GM12801 (cell line): ENCODE results near the gene MTA1.

Source experiments
- TF ChIP-seq, protein P1 (sequence below): IDR thresholded peaks from one replicate; pipeline ENCODE4 v1.5.1; 2011; ENCODE audit warnings: control low read depth; ENCODE audit not compliant: insufficient read length; ENCODE audit errors: extremely low read depth

MTA1 gene

DNA sequence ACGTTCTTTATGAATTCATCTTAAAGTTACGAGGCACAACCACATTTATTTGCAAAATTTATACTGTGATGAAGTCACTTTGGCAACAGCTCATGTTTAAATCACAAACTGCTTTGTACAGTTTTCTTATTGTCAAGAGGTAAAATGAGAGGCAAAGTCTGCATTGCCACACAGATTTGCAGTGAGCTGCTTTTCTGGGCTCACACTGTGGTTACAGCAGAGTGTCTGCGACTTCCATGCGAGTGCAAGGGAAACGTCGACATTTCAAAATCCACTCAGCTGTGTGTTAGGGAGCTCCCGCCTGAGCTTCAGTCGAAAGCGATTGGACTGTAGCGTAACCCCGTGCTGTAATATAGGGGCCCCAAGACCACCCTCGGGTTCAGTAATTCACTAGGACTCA is 13.0 kb downstream of the MTA1 start:
- TF ChIP-seq, protein P1, sequence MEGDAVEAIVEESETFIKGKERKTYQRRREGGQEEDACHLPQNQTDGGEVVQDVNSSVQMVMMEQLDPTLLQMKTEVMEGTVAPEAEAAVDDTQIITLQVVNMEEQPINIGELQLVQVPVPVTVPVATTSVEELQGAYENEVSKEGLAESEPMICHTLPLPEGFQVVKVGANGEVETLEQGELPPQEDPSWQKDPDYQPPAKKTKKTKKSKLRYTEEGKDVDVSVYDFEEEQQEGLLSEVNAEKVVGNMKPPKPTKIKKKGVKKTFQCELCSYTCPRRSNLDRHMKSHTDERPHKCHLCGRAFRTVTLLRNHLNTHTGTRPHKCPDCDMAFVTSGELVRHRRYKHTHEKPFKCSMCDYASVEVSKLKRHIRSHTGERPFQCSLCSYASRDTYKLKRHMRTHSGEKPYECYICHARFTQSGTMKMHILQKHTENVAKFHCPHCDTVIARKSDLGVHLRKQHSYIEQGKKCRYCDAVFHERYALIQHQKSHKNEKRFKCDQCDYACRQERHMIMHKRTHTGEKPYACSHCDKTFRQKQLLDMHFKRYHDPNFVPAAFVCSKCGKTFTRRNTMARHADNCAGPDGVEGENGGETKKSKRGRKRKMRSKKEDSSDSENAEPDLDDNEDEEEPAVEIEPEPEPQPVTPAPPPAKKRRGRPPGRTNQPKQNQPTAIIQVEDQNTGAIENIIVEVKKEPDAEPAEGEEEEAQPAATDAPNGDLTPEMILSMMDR = no peak

DNA sequence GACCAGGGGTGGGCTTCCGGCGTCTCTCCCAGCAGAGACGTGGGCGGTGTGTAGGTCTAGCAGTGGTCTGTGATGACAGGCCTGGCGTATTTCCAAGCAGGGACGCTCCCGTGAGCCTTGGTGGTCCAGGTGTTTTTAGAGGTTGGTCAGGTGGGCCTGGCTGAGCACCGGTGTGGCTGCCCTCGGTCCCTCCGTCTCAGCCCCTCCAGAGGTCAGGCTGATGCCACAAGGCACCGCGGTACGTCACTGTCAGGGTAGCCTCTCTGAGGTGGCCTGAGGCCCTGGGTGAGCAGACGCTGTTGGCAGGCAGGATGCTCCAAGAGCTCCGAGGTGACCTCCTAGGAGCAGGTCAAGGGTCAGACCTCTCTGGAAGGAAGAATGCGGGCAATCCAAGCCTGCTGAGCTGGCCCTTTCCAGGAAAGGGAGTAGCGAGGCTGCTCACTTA is 13.6 kb downstream of the MTA1 start:
- TF ChIP-seq, protein P1 = no peak

DNA sequence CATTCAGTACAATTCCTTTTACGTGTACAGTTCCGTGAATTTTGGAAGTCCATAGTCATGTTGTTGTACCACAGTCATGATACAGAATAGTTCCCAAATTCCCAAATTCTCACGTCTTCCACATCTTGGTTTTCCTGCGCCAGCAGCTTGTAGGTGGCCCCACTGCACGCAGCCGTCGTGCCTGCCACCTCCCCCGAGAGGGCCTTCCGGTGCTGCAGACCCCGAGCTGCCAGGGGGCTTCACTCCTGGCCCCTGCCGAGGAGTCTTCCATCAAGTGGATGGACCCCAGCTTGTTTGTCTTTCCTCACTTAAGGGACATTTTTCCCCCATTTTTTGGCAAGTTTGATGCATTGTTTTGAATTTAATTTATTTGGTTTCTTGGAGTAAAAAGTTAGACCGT is 16.8 kb downstream of the MTA1 start:
- TF ChIP-seq, protein P1 = no peak

DNA sequence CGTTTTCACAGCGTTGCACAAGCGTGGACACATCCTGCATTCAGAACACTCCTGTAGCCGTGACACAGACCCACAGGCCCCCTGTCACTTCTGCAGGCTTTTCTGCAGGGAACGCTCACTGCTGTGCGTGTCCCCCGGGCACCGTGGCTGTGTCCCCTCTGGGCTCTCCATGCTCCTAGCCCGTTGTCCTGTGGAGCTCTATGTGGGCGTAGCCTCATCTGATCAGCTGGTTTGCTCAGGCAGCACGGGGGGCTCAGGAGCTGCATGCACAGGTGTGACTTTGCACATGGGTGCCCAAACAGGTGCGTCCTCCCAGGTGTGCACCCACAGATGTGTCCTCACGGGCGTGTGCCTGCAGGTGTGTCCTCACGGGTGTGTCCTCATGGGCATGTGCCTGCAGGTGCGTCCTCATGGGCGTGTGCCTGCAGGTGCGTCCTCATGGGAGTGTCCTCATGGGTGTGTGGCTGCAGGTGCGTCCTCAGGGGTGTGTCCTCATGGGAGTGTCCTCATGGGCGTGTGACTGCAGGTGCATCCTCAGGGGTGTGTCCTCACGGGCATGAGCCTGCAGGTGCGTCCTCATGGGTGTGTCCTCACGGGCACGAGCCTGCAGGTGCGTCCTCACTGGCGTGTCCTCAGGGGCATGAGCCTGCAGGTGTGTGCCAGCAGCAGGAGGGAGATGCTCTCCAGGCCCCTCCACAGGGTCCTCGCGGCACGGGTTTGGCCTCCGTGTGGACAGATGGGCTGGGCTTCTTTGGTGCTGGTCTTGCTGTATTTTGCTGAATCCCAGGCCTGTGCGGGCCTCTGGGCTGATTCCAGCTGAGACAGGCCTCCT is 17.5 kb downstream of the MTA1 start:
- TF ChIP-seq, protein P1 = no peak

DNA sequence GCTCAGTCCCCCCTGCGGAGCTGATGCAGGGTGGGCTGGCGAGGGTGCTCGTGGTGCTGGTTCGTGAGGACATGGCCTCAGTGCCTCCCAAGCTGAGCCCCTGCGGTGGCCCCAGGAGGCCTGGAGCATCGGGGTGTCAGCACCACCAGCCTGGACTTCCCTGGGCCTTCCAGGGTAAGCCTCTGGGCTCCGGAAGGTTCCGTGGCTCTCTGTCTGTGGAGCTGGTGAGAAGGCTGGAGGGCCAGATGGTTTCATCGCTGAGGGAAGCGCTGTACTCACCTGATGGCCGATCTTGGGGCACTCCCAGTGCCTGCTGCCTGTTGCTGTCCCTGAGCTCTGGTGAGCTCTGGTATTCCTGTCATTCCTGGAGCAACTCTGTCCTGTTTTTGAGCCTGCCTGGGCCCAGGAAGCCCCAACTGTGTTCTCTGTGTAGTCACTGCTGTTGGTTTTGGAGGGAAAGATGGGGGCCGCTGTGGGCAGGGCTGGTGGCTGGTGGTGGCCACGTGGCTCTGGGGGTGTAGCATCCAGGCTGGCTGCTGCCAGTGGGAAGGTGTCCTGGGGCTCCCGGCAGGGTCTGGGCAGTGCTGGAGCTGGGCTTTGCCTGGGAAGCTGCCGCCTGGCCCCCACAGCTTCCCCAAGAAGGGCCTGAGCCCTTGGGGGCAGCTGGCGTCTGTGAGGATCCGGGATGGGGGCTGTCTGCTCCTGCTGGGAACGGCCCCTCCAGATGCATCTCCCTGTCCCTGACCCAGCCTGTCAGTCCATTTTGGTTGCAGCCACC is 18.3 kb downstream of the MTA1 start:
- TF ChIP-seq, protein P1 = no peak

DNA sequence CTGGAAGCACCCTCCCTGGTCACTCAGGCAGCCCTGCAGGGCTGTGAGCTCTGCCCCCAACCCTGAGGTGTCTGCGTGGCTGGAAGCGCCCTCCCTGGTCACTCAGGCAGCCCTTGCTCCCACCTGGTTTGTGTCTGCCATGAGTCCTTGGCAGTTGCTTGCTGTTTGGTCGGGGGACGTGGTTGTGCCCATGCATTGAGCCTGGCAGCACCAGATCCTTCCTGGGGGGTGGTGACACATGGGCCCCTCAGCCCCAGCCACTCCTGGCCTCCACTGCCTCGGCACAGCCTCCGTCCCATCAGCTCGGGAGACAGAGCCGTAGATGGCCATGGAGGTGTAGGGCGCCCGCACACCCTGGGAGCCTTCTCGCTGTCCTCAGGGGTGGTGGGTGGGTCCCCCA is 19.6 kb downstream of the MTA1 start:
- TF ChIP-seq, protein P1 = no peak

DNA sequence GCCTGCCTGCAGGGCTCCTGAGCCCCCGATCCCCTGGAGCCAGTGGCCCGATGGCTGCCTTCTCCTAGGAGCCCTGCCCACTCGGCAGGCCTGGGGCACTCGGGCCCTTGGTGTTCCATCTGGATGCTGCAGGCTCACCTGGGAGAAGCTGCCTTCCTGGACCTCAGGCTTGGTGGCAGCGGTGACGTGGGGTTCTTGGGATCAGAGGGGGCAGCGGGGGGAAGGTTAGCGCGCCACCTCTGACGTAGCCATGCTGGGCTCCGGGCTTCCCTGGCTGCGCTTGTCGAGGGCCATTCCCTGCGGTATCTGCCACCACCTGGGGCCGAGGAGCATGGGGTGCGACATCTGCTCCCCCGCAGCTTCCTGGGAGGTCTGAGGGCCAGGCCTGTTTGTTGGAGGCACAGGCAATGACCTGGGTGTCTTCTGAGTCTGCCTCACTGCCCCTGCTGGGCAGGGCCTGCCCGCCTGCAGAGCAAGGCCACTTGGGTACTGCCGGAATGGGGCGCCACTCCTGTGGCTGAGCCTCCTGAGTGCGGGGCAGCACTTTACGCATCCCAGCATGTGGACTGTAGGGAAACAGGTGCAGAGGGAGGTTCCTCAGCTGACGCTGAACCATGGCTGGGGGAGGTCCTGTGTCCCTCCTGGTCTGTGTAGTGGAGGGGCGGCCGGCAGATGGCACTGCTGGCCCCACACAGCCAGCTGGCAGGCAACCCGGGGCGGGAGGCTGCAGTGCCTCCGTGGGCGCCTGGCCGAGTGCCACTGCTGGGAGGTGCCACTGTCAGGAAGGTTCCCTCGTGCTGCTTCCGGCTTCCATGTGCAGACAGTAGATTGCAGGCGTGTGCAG is 20.3 kb downstream of the MTA1 start:
- TF ChIP-seq, protein P1 = no peak
